NCI-H2196 treated with DMSO at 0.1 percent for 48 hours (cell line): ENCODE results near the gene WDR26.
"Not testable (repeated sequence)": the region's sequence is repeated elsewhere in the genome, so short reads cannot be mapped to it uniquely, and the experiment has no call there.

Experiments used
- DNase-seq: peaks from one replicate; lab custom pipeline; 2025; ENCODE audit not compliant: unreplicated experiment; lab: John Stamatoyannopoulos, UW

WDR26 gene

GRCh38 chr1:224433701-224434672 is 610 bp downstream of the WDR26 start:
- no peak for DNase-seq

- no peak for DNase-seq
Measured at GRCh38 chr1:224433041-224433691, 1.4 kb downstream of the WDR26 start.

- DNase-seq = no peak
Measured at GRCh38 chr1:224432672-224433040, 1.9 kb downstream of the WDR26 start.

- DNase-seq = no peak
Measured at GRCh38 chr1:224432146-224432545, 2.5 kb downstream of the WDR26 start.

- DNase-seq = no peak
Measured at GRCh38 chr1:224431726-224432125, 2.9 kb downstream of the WDR26 start.

DNA sequence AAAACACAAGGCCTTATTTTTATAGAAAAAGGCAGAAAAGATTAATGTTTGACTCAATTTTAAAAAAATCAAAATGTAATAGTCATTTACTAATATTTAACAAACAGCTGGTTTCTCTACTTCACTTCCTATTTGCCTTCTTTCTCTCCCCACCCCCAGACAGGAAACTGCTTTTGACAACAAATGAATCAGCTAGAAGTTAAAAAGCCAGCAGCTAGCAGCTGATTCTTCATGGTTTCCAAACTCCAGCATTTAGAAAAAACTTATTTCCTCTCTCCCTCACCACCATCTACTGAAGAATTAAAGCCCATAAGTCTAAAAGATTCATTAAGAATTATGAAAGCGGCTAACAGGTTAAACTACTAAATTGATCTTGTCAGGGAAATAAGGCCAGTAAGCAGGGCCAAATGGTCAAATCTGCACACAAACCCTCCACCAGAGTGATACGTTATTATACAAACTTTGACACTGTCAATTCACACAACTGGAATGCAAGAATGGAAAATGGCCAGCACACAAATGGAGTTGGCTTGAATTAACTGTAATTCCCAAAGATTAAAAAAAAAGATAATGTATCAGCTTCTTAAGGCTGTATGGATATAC is 4.0 kb downstream of the WDR26 start:
- DNase-seq = no peak

DNA sequence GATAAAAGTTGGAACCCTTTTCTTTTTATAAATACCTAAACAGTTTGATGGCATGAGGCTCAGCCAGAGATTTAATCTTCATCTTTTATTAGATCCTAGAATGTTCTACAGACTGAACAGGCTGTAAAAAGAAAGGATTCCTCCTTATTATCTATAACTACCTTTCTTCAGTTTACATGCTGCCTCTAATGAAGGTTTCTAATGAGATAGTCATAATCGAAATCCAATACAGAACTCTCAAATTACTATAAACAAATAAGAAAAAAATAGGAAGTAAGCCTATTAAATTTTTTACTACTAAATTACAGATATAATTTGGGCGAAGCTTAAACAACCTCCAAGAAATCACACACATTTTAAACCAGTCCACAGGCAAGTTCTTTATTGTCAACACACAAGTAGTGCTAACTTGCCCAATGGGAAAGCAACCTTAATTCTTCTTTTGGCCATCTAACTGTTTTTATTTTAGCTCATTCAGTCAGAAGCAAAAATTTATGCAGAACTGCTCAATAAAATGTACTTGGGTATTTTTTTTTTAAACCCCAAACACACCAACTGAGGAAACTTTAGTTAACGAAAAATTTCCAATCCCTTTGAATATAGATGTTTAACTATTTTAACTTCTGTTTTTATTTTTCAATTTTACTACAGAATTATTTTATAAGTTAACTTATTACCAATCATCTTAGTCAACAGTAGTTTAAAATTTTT is 4.8 kb downstream of the WDR26 start:
- DNase-seq = no peak

- not testable (repeated sequence) for DNase-seq
Measured at GRCh38 chr1:224428713-224429112, 5.9 kb downstream of the WDR26 start.

GRCh38 chr1:224427346-224427745 is 7.3 kb downstream of the WDR26 start:
- no peak for DNase-seq

- not testable (repeated sequence) for DNase-seq
Measured at GRCh38 chr1:224426869-224427268, 7.7 kb downstream of the WDR26 start.

DNA sequence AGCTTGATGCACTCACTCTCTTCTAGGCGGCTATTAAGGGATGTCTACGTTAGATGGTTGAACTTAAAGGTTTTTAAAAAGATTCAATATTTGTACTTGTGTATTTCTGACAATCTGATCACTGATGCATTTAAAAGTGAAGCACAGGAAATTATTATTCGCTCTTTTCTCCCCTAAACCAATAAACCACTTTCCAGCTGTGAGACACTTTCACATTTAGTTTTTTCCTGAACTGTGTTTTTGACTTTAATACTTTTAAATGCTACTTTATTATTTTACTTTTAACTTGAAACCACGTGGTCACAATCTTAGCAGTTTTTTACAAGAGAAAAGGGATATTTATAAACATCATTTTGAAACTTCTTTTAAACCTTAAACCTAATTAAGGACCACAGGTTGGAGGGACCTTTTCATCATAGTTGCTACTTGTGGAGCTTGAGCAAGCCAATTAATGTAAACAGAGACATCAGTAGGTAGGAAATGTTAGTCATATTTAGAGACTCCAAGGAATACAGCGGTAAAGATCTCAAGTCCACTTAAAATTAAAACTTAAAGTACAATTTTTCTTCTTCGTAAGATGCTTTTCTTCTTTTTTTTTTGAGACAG is 9.2 kb downstream of the WDR26 start:
- DNase-seq = no peak

DNA sequence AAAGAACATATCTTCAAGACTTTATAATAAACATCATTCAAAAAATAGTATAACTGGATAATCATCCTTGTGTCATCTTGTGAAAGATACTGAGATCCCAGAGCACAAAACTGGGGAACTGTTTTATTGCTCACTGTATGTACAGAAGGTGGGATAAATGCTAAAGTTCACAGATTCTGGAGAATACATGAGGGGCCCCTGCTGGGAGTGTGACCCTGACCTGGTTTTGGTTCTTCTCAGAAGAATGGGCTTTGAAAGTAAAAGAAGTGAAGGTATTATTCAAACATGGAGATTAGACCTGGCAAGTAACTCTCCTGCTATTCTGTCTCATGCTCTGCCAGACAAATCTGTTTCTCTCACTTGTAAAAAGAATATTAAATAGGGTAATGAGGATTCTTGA is 14.5 kb downstream of the WDR26 start:
- no peak for DNase-seq

DNA sequence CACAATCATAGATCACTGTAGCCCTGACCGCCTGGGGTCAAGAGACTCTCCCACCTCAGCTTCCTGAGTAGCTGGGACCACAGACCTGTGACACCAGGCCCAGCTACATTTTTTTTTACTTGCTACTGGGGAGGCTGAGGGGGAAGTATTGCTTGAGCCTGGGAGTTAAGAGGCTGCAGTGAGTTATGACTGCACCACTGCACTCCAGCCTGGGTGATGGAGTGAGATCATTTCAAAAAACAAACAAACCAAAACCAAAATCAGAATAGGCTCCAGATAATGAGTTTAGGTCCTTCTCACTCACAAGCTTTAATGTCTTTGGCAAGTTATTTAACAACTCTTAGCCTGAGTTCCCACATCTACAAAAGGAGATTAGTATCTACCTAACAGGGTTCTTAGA is 22.8 kb downstream of the WDR26 start:
- DNase-seq = no peak

- DNase-seq = no peak
Measured at GRCh38 chr1:224408294-224408590, 26.4 kb downstream of the WDR26 start.

GRCh38 chr1:224407571-224408293 is 26.9 kb downstream of the WDR26 start:
- DNase-seq = no peak

DNA sequence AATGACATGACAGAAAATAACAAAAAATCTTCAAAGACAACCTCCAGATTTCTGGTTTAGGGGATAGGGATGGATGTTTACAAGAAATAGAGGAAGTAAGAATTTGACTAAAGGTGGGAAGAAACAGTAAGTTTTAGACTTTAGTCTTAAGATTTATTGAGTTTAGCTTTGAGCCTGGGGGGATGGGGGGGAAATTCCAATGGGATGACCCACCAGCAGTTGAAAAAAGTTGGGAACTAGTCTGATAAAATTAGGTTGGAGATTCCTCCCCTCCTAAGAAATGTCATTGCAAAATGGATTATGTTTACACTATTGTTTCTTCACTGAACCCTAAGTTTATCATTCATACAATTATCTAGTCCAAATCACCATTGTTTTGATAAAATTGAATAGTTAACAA is 28.4 kb downstream of the WDR26 start:
- DNase-seq = no peak

DNA sequence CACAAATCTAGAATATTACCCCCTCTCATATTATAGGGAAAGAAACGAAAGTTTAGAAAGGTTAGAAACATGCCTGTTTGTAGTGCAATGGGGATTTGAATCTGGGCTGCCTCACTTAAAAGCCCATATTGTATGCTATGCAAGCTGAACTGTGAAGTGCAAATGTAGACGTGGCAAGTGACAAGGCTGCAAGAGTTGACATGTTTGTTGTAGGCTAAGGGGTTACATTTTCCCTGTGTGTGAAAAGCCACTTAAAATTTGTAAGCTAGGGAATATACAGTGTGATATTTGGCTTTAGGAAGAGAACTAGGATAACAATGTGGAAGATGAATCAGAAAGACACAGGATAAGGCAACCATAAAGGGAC is 29.0 kb downstream of the WDR26 start:
- DNase-seq = no peak

DNA sequence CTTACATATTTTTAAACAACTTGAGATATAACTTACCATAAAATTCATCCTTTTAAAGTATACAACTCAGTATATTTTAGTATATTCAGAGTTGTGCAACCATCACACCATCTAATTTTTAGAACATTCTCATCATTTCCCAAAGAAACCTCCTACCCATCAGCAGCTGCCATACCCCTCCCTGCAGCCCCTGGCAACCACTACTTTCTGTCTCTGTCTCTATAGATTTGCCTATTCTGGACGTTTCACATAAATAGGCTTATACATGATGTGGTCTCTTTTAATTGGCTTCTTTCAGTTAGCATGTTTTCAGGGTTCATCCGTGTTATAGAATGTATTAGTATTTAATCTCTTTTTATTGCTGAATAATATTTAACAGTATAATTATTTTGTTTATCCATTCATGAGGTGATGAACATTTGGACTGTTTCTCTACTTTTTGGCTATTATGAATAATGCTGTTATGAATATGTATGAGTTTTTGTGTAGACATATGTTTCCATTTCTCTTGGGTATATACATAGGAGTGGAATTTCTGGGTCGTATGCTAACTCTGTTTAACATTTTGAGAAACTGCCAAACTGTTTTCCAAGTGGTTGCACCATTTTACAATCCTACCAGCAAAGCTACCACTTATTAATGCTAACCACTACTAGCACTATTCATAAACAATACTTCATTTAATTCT is 29.5 kb downstream of the WDR26 start:
- no peak for DNase-seq

- no peak for DNase-seq
Measured at GRCh38 chr1:224402472-224403036, 32.0 kb downstream of the WDR26 start.

DNA sequence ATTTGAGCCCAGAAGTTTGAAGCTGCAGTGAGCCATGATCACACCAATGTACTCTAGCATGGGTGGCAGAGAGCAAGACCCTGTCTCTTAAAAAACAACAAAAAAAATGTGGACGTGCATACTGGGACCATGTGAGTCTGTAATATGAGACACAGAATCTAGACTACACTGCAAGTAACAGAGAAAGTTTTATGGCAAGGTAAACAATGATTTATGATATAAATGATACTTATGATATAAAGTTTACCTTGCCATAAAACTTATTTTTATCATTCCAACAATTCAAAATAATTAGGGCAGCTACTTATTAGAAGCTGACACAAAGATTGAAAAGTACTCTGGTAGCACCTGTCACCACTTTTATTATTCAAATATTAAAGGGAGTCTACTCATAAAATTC is 34.7 kb downstream of the WDR26 start:
- DNase-seq = no peak
